ENCODE results near the gene PLCB1.

PLCB1 gene

GRCh38 chr20:8788831-8789230, 656.8 kb downstream of the PLCB1 start:
- in situ Hi-C loops (cut with HindIII; ENCODE audit: low sequenced_read_pairs), result no loop called here
- no peak overlapping the region for H3K4me3 ChIP-seq (ENCODE audit: low read depth, low read length)
- TF ChIP-seq CTCF (IDR thresholded peaks at IDR 0.05; ENCODE audit: low read depth, low read length), result no peak
- no peak for DNase-seq (ENCODE audit: low read depth, low spot score)

- in situ Hi-C loops (cut with HindIII; ENCODE audit: low sequenced_read_pairs), result no loop called here
- TF ChIP-seq CTCF (IDR thresholded peaks at IDR 0.05; ENCODE audit: low read depth, low read length), result peak; percentile 95
- H3K4me3 ChIP-seq (ENCODE audit: low read depth, low read length), result no peak overlapping the region
- peak; percentile 67 for DNase-seq (ENCODE audit: low read depth, low spot score)
Observed at GRCh38 chr20:8790442-8791074, 658.5 kb downstream of the PLCB1 start.

GRCh38 chr20:8795404-8795803, 663.3 kb downstream of the PLCB1 start:
- in situ Hi-C loops (cut with HindIII; ENCODE audit: low sequenced_read_pairs), result no loop called here
- DNase-seq (ENCODE audit: low read depth, low spot score), result no peak
- no peak overlapping the region for H3K4me3 ChIP-seq (ENCODE audit: low read depth, low read length)
- TF ChIP-seq CTCF (IDR thresholded peaks at IDR 0.05; ENCODE audit: low read depth, low read length), result no peak

GRCh38 chr20:8796088-8796660, 664.1 kb downstream of the PLCB1 start:
- H3K4me3 ChIP-seq (ENCODE audit: low read depth, low read length), result no peak overlapping the region
- TF ChIP-seq CTCF (IDR thresholded peaks at IDR 0.05; ENCODE audit: low read depth, low read length), result no peak
- DNase-seq (ENCODE audit: low read depth, low spot score), result peak; percentile 33
- in situ Hi-C loops (cut with HindIII; ENCODE audit: low sequenced_read_pairs), result no loop called here

GRCh38 chr20:8798505-8798904, 666.4 kb downstream of the PLCB1 start:
- in situ Hi-C loops (cut with HindIII; ENCODE audit: low sequenced_read_pairs), result no loop called here
- H3K4me3 ChIP-seq (ENCODE audit: low read depth, low read length), result no peak overlapping the region
- TF ChIP-seq CTCF (IDR thresholded peaks at IDR 0.05; ENCODE audit: low read depth, low read length), result no peak
- DNase-seq (ENCODE audit: low read depth, low spot score), result peak; percentile 6

- H3K4me3 ChIP-seq (ENCODE audit: low read depth, low read length), result no peak overlapping the region
- TF ChIP-seq CTCF (IDR thresholded peaks at IDR 0.05; ENCODE audit: low read depth, low read length), result peak; percentile 6
- in situ Hi-C loops (cut with HindIII; ENCODE audit: low sequenced_read_pairs), result no loop called here
- DNase-seq (ENCODE audit: low read depth, low spot score), result no peak
Observed at GRCh38 chr20:8800089-8800488, 668.0 kb downstream of the PLCB1 start.

Measured in astrocyte of the spinal cord (primary cell).